CD4-positive, CD25-positive, alpha-beta regulatory T cell (primary cell): ENCODE data around the gene SH3TC2. TPM values are rescaled to one million over a fixed set of nuclear protein-coding genes. Genes with fewer than 3 reads are reported as not detected.

Source experiments
- ATAC-seq, 2 donors: fragments of 150-1000 bp; cut with Tn5 transposase; one replicate each; pipeline ENCODE4 v1.10.0; 2021; ENCODE audit warnings: low read depth in 2 of 2, moderate number of reproducible peaks in 2 of 2, moderate library complexity in 1 of 2
- DNase-seq, 3 donors: peaks; one replicate each; pipeline versions ENCODE4 v3.0.0 to v3.0.0-alpha.2; 2012 to 2022; ENCODE audit warnings: mixed read lengths in 1 of 3
- H3K27ac ChIP-seq: one replicate; pipeline ENCODE4 v1.7.0; 2013; ENCODE audit warnings: mild to moderate bottlenecking, low read length; ENCODE audit not compliant: insufficient read depth, poor library complexity, severe bottlenecking
- H3K27me3 ChIP-seq: one replicate; pipeline ENCODE4 v1.7.0; 2013; ENCODE audit warnings: low read length; ENCODE audit not compliant: control insufficient read depth, insufficient read depth
- H3K36me3 ChIP-seq: one replicate; pipeline ENCODE4 v1.7.0; 2013; ENCODE audit warnings: mild to moderate bottlenecking, low read length, moderate library complexity; ENCODE audit not compliant: control insufficient read depth, insufficient read depth
- H3K4me1 ChIP-seq: 2 replicates; pipeline ENCODE4 v1.7.0; 2013; ENCODE audit warnings: mild to moderate bottlenecking, low read length; ENCODE audit not compliant: insufficient read depth, control insufficient read depth, poor library complexity, severe bottlenecking
- H3K4me3 ChIP-seq: one replicate; pipeline ENCODE4 v1.7.0; 2013; ENCODE audit warnings: low read depth, mild to moderate bottlenecking, low read length, moderate library complexity
- H3K9me3 ChIP-seq, 2 experiments: 1 replicate in 1 of 2; 2 replicates in 1 of 2; pipeline ENCODE4 v1.7.0; 2013; ENCODE audit warnings: low read length in 2 of 2, mild to moderate bottlenecking in 1 of 2, moderate library complexity in 1 of 2; ENCODE audit not compliant: control insufficient read depth in 2 of 2
- H3K27ac Mint-ChIP-seq, 3 donors: one replicate each; pipeline ENCODE4 v1.8.0; 2020 to 2022; ENCODE audit warnings: mild to moderate bottlenecking in 3 of 3, mixed read lengths in 3 of 3, moderate library complexity in 2 of 3
- H3K27me3 Mint-ChIP-seq: one replicate; pipeline ENCODE4 v1.8.0; 2022; ENCODE audit warnings: mild to moderate bottlenecking, mixed read lengths
- H3K36me3 Mint-ChIP-seq: one replicate; pipeline ENCODE4 v1.8.0; 2020; ENCODE audit warnings: mixed read lengths
- H3K4me1 Mint-ChIP-seq, 4 donors: one replicate each; pipeline ENCODE4 v1.8.0; 2020 to 2022; ENCODE audit warnings: mixed read lengths in 4 of 4, mild to moderate bottlenecking in 1 of 4
- H3K4me3 Mint-ChIP-seq, 4 donors: one replicate each; pipeline ENCODE4 v1.8.0; 2020 to 2022; ENCODE audit warnings: mild to moderate bottlenecking in 4 of 4, mixed read lengths in 4 of 4, moderate library complexity in 3 of 4
- H3K9me3 Mint-ChIP-seq, 7 donors: one replicate each; pipeline ENCODE4 v1.8.0; 2020 to 2022; ENCODE audit warnings: mixed read lengths in 7 of 7, mild to moderate bottlenecking in 3 of 7, moderate library complexity in 2 of 7
- polyA plus RNA-seq, 4 donors: library from polyadenylated mRNA; unstranded; fragments of 300-500 nt; fragmentation: Illumina TruSeq; gene quantifications; one replicate each; pipeline ENCODE4 v1.2.3, GENCODE V29; 2021
- total RNA-seq: library from RNA; stranded (reverse); gene quantifications from one replicate; pipeline ENCODE4 v1.2.3, GENCODE V29; 2022

SH3TC2 gene
- total and polyA plus RNA-seq, 5 donors from 2014 or later = 0.69 TPM; not detected in 4

GRCh38 chr5:149027636-149028035, 35.2 kb downstream of the SH3TC2 start:
- no peak for ATAC-seq
- Histone ChIP-seq H3K27ac (no peak overlapping the region), H3K4me1 (no peaks in the 10 kb centered on the region), H3K27me3 (no peaks in the 10 kb centered on the region), H3K9me3 (no peaks in the 10 kb centered on the region), H3K4me3 (no peak overlapping the region), H3K36me3 (no peaks in the 10 kb centered on the region)
- no peak for DNase-seq
- H3K9me3 Mint-ChIP-seq = no peaks in the 10 kb centered on the region
- H3K36me3 Mint-ChIP-seq = no peaks in the 10 kb centered on the region
- no peaks in the 10 kb centered on the region for H3K4me1 Mint-ChIP-seq
- peaks cover 4% of the 10 kb centered on the region for H3K27me3 Mint-ChIP-seq
- no peak overlapping the region for H3K27ac Mint-ChIP-seq
- no peak overlapping the region for H3K4me3 Mint-ChIP-seq

- H3K4me3 Mint-ChIP-seq = no peak overlapping the region
- H3K9me3 ChIP-seq = no peaks in the 10 kb centered on the region
- no peaks in the 10 kb centered on the region for H3K4me1 Mint-ChIP-seq
- no peak overlapping the region for H3K27ac ChIP-seq
- ATAC-seq (no peak), DNase-seq (no peak)
- H3K27ac Mint-ChIP-seq = no peak overlapping the region
- no peaks in the 10 kb centered on the region for H3K4me1 ChIP-seq
- H3K27me3 Mint-ChIP-seq = peaks cover 15% of the 10 kb centered on the region
- no peaks in the 10 kb centered on the region for H3K36me3 Mint-ChIP-seq
- H3K27me3 ChIP-seq = no peaks in the 10 kb centered on the region
- no peak overlapping the region for H3K4me3 ChIP-seq
- H3K36me3 ChIP-seq = no peaks in the 10 kb centered on the region
- peaks cover 0 to 4% (median 0%) of the 10 kb centered on the region in 7 donors for H3K9me3 Mint-ChIP-seq
These were observed 37.9 kb downstream of the SH3TC2 start for GRCh38 chr5:149024943-149025342.

- no peak overlapping the region for H3K27ac Mint-ChIP-seq
- Histone ChIP-seq H3K4me1 (no peaks in the 10 kb centered on the region), H3K4me3 (no peak overlapping the region)
These were observed 38.4 kb downstream of the SH3TC2 start for GRCh38 chr5:149024477-149024876.

GRCh38 chr5:149022200-149022599, 40.7 kb downstream of the SH3TC2 start:
- DNase-seq = no peak
- H3K9me3 ChIP-seq = no peaks in the 10 kb centered on the region
- H3K27ac ChIP-seq = no peak overlapping the region
- Mint-ChIP-seq H3K27ac (no peak overlapping the region), H3K36me3 (no peaks in the 10 kb centered on the region), H3K4me3 (no peak overlapping the region), H3K27me3 (peaks cover 32% of the 10 kb centered on the region), H3K9me3 (peaks cover 0 to 4% (median 0%) of the 10 kb centered on the region in 7 donors), H3K4me1 (no peaks in the 10 kb centered on the region)
- ATAC-seq = no peak
- no peaks in the 10 kb centered on the region for H3K4me1 ChIP-seq
- H3K27me3 ChIP-seq = peaks cover 3% of the 10 kb centered on the region
- H3K36me3 ChIP-seq = no peaks in the 10 kb centered on the region
- H3K4me3 ChIP-seq = no peak overlapping the region

More at GRCh38 chr5:149024477-149024876, 38.4 kb downstream of the SH3TC2 start:
- Mint-ChIP-seq H3K4me3 (no peak overlapping the region), H3K4me1 (no peaks in the 10 kb centered on the region), H3K27me3 (peaks cover 15% of the 10 kb centered on the region), H3K9me3 (peaks cover 0 to 4% (median 0%) of the 10 kb centered on the region in 7 donors), H3K36me3 (no peaks in the 10 kb centered on the region)
- Histone ChIP-seq H3K9me3 (no peaks in the 10 kb centered on the region), H3K27ac (no peak overlapping the region), H3K27me3 (no peaks in the 10 kb centered on the region), H3K36me3 (no peaks in the 10 kb centered on the region)
- DNase-seq (no peak), ATAC-seq (no peak)

GRCh38 chr5:149019679-149020078, 43.2 kb downstream of the SH3TC2 start:
- H3K27me3 Mint-ChIP-seq = peaks cover 28% of the 10 kb centered on the region
- Histone ChIP-seq H3K4me1 (no peaks in the 10 kb centered on the region), H3K27me3 (peaks cover 3% of the 10 kb centered on the region), H3K36me3 (no peaks in the 10 kb centered on the region), H3K27ac (no peak overlapping the region), H3K9me3 (no peaks in the 10 kb centered on the region), H3K4me3 (no peak overlapping the region)
- H3K27ac Mint-ChIP-seq = no peak overlapping the region
- DNase-seq (no peak), ATAC-seq (no peak)
- H3K36me3 Mint-ChIP-seq = no peaks in the 10 kb centered on the region
- H3K4me1 Mint-ChIP-seq = no peaks in the 10 kb centered on the region
- H3K9me3 Mint-ChIP-seq = peaks cover 0 to 4% (median 0%) of the 10 kb centered on the region in 7 donors
- H3K4me3 Mint-ChIP-seq = no peak overlapping the region

GRCh38 chr5:149018909-149019443, 43.9 kb downstream of the SH3TC2 start:
- ATAC-seq = no peak
- Mint-ChIP-seq H3K27ac (no peak overlapping the region), H3K27me3 (peaks cover 28% of the 10 kb centered on the region)

GRCh38 chr5:149017636-149018035, 45.2 kb downstream of the SH3TC2 start:
- H3K9me3 Mint-ChIP-seq = peaks cover 0 to 4% (median 0%) of the 10 kb centered on the region in 7 donors
- no peak overlapping the region for H3K4me3 Mint-ChIP-seq
- no peak overlapping the region for H3K27ac Mint-ChIP-seq
- Histone ChIP-seq H3K27me3 (peaks cover 3% of the 10 kb centered on the region), H3K9me3 (no peaks in the 10 kb centered on the region), H3K4me1 (no peaks in the 10 kb centered on the region), H3K36me3 (no peaks in the 10 kb centered on the region), H3K27ac (no peak overlapping the region), H3K4me3 (no peak overlapping the region)
- H3K27me3 Mint-ChIP-seq = peaks cover 28% of the 10 kb centered on the region
- H3K4me1 Mint-ChIP-seq = no peaks in the 10 kb centered on the region
- DNase-seq (no peak), ATAC-seq (no peak)
- no peaks in the 10 kb centered on the region for H3K36me3 Mint-ChIP-seq

More at GRCh38 chr5:149018909-149019443, 43.9 kb downstream of the SH3TC2 start:
- H3K4me1 ChIP-seq = no peaks in the 10 kb centered on the region
- H3K4me3 Mint-ChIP-seq = no peak overlapping the region
- no peaks in the 10 kb centered on the region for H3K4me1 Mint-ChIP-seq
- no peaks in the 10 kb centered on the region for H3K9me3 ChIP-seq
- peaks cover 3% of the 10 kb centered on the region for H3K27me3 ChIP-seq
- peaks cover 0 to 4% (median 0%) of the 10 kb centered on the region in 7 donors for H3K9me3 Mint-ChIP-seq
- no peaks in the 10 kb centered on the region for H3K36me3 ChIP-seq
- H3K27ac ChIP-seq = no peak overlapping the region
- peak in 1 of 3 donors; percentile 4 for DNase-seq
- no peak overlapping the region for H3K4me3 ChIP-seq
- no peaks in the 10 kb centered on the region for H3K36me3 Mint-ChIP-seq

- peaks cover 21% of the 10 kb centered on the region for H3K27me3 Mint-ChIP-seq
- no peak for DNase-seq
- H3K4me1 Mint-ChIP-seq = no peaks in the 10 kb centered on the region
- Histone ChIP-seq H3K27me3 (peaks cover 3% of the 10 kb centered on the region), H3K4me3 (no peak overlapping the region), H3K36me3 (no peaks in the 10 kb centered on the region), H3K4me1 (no peaks in the 10 kb centered on the region), H3K9me3 (no peaks in the 10 kb centered on the region), H3K27ac (no peak overlapping the region)
- no peak overlapping the region for H3K4me3 Mint-ChIP-seq
- no peak overlapping the region for H3K27ac Mint-ChIP-seq
- H3K9me3 Mint-ChIP-seq = peaks cover 0 to 2% (median 0%) of the 10 kb centered on the region in 7 donors
- no peaks in the 10 kb centered on the region for H3K36me3 Mint-ChIP-seq
- no peak for ATAC-seq
These were observed 47.3 kb downstream of the SH3TC2 start for GRCh38 chr5:149015561-149015960.
